SU-DHL-6 (cell line): ENCODE data around the gene RSPO1.

Experiments used
- CTCF ChIP-seq: fragments of 200-600 bp; sonication (generic); IDR thresholded peaks from one replicate; pipeline ENCODE4 v1.5.1; 2017; ENCODE audit warnings: antibody characterized with exemption, mild to moderate bottlenecking, low read length, moderate library complexity; ENCODE audit not compliant: insufficient read depth, poor library complexity, severe bottlenecking
- EZH2phosphoT487 ChIP-seq: fragments of 200-600 bp; sonication (generic), shearing (Covaris generic); conservative IDR thresholded peaks from 2 replicates; pipeline ENCODE4 v1.6.1; 2018; ENCODE audit warnings: mild to moderate bottlenecking, antibody characterized with exemption, low read length, moderate library complexity, mixed read lengths

GRCh38 chr1:37661401-37661800 lies 26.7 kb upstream of the RSPO1 start:
- TF ChIP-seq CTCF (no peak), EZH2phosphoT487 (no peak)
